WERI-Rb-1 (cell line): ENCODE results near the gene LMX1B.

ENCODE experiments used
- DNase-seq: peaks from one replicate; pipeline ENCODE4 v3.0.0-alpha.2; 2020
- H3K27ac ChIP-seq: fragments of 250-450 bp; sonication (Bioruptor Pico); 2 replicates; pipeline ENCODE4 v1.5.1; 2020; ENCODE audit warnings: mild to moderate bottlenecking, moderate library complexity
- H3K27me3 ChIP-seq: fragments of 250-450 bp; sonication (Bioruptor Pico); 2 replicates; pipeline ENCODE4 v1.5.1; 2021; ENCODE audit warnings: mild to moderate bottlenecking, low read depth, moderate library complexity; ENCODE audit not compliant: insufficient read depth, severe bottlenecking
- H3K36me3 ChIP-seq: fragments of 250-450 bp; sonication (Bioruptor Pico); 2 replicates; pipeline ENCODE4 v1.5.1; 2020; ENCODE audit warnings: mild to moderate bottlenecking, moderate library complexity
- H3K4me3 ChIP-seq: 2 replicates; pipeline ENCODE4 v1.5.1; 2011; ENCODE audit warnings: low read depth, mild to moderate bottlenecking, control low read depth, low read length
- H3K9me3 ChIP-seq: fragments of 250-450 bp; sonication (Bioruptor Pico); 2 replicates; pipeline ENCODE4 v1.5.1; 2021; ENCODE audit warnings: mild to moderate bottlenecking, moderate library complexity; ENCODE audit not compliant: severe bottlenecking
- TF ChIP-seq, protein P1 (sequence below): IDR thresholded peaks from 2 replicates; pipeline ENCODE4 v1.5.1; 2011; ENCODE audit warnings: low read depth, mild to moderate bottlenecking, control low read depth, inconsistent platforms, low read length

LMX1B gene

DNA sequence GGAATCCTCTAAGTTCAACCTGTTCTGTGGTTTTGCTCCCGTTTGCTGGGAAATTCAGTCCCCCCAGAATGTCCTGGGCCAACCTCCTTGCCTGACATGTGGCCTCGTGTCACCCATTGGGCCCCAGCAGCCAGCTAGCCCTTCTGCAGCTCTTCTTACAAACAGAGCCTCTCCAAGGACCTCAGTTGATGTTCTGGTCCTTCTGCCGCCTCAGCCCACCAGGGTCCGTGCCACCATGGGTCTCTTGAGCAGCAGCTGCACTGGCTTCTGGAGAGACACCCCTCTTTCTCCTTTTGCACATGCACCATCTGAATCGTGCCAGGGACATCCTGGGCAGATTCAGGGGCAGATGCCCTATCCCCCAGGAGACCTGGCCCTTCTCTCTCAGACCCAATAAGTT lies 85.0 kb downstream of the LMX1B start:
- peak; percentile 8 for DNase-seq
- TF ChIP-seq, protein P1, sequence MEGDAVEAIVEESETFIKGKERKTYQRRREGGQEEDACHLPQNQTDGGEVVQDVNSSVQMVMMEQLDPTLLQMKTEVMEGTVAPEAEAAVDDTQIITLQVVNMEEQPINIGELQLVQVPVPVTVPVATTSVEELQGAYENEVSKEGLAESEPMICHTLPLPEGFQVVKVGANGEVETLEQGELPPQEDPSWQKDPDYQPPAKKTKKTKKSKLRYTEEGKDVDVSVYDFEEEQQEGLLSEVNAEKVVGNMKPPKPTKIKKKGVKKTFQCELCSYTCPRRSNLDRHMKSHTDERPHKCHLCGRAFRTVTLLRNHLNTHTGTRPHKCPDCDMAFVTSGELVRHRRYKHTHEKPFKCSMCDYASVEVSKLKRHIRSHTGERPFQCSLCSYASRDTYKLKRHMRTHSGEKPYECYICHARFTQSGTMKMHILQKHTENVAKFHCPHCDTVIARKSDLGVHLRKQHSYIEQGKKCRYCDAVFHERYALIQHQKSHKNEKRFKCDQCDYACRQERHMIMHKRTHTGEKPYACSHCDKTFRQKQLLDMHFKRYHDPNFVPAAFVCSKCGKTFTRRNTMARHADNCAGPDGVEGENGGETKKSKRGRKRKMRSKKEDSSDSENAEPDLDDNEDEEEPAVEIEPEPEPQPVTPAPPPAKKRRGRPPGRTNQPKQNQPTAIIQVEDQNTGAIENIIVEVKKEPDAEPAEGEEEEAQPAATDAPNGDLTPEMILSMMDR, result no peak
- H3K36me3 ChIP-seq, result no peaks in the 10 kb centered on the region
- H3K27me3 ChIP-seq, result no peaks in the 10 kb centered on the region
- H3K27ac ChIP-seq, result no peak overlapping the region
- no peaks in the 10 kb centered on the region for H3K9me3 ChIP-seq
- H3K4me3 ChIP-seq, result no peak overlapping the region

GRCh38 chr9:126699401-126699881 lies 85.7 kb downstream of the LMX1B start:
- Histone ChIP-seq H3K27me3 (no peaks in the 10 kb centered on the region), H3K4me3 (no peak overlapping the region), H3K9me3 (no peaks in the 10 kb centered on the region), H3K27ac (no peak overlapping the region), H3K36me3 (no peaks in the 10 kb centered on the region)
- DNase-seq, result peak; percentile 7
- TF ChIP-seq, protein P1, result no peak

GRCh38 chr9:126700296-126700695 lies 86.6 kb downstream of the LMX1B start:
- DNase-seq, result peak; percentile 8
- TF ChIP-seq, protein P1, result no peak
- Histone ChIP-seq H3K4me3 (no peak overlapping the region), H3K27ac (no peak overlapping the region), H3K27me3 (no peaks in the 10 kb centered on the region), H3K9me3 (no peaks in the 10 kb centered on the region), H3K36me3 (no peaks in the 10 kb centered on the region)

- no peak overlapping the region for H3K27ac ChIP-seq
- H3K9me3 ChIP-seq, result no peaks in the 10 kb centered on the region
- no peak overlapping the region for H3K4me3 ChIP-seq
- H3K36me3 ChIP-seq, result no peaks in the 10 kb centered on the region
- TF ChIP-seq, protein P1, result 0 out of 2 replicates have a peak, but pooled peaks have one; percentile 13
- peak; percentile 24 for DNase-seq
- H3K27me3 ChIP-seq, result no peaks in the 10 kb centered on the region
These were observed 87.4 kb downstream of the LMX1B start for GRCh38 chr9:126700903-126701812.

DNA sequence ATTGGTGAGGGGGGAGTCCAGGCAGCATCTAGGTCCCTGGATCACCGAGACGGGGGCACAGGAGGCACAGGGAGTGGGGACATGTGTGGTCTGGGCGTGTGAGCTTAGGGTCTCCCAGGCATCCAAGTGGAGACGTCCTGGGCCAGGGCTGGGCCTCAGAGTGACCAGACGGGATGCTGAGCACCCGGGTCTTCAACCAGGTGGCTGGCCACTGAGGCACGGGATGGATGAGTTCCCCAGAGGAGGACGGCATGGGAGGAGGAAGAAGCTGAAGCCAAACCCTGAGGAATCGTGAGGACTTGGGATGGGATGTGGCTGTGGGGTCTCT lies 88.0 kb downstream of the LMX1B start:
- DNase-seq, result peak; percentile 8
- Histone ChIP-seq H3K27me3 (no peaks in the 10 kb centered on the region), H3K27ac (no peak overlapping the region), H3K9me3 (no peaks in the 10 kb centered on the region), H3K36me3 (no peaks in the 10 kb centered on the region), H3K4me3 (no peak overlapping the region)
- TF ChIP-seq, protein P1, result no peak
